GM21786 (cell line): Measurements from ENCODE around the gene ABCA9.

Experiments
- ATAC-seq: cut with Tn5 transposase; IDR thresholded peaks from one replicate; pipeline ENCODE4 v1.9.1; 2021; ENCODE audit not compliant: unreplicated experiment

ABCA9 gene

GRCh38 chr17:69066482-69066881, 5.8 kb upstream of the ABCA9 start:
- no peak for ATAC-seq

GRCh38 chr17:69065113-69065512, 4.4 kb upstream of the ABCA9 start:
- no peak for ATAC-seq

GRCh38 chr17:69064476-69064875, 3.7 kb upstream of the ABCA9 start:
- ATAC-seq: no peak

- ATAC-seq: no peak
Measured at GRCh38 chr17:69064001-69064400, 3.3 kb upstream of the ABCA9 start.

GRCh38 chr17:69062860-69063581, 2.3 kb upstream of the ABCA9 start:
- no peak for ATAC-seq

- ATAC-seq: no peak
Measured at GRCh38 chr17:69061721-69062556, 1.2 kb upstream of the ABCA9 start.

- ATAC-seq: no peak
Measured at GRCh38 chr17:69059458-69060175, 1.1 kb downstream of the ABCA9 start.

- no peak for ATAC-seq
Measured at GRCh38 chr17:69058165-69058564, 2.6 kb downstream of the ABCA9 start.

- no peak for ATAC-seq
Measured at GRCh38 chr17:69057280-69057679, 3.4 kb downstream of the ABCA9 start.

GRCh38 chr17:69056179-69056823, 4.4 kb downstream of the ABCA9 start:
- ATAC-seq: no peak

GRCh38 chr17:69055334-69055733, 5.4 kb downstream of the ABCA9 start:
- no peak for ATAC-seq

- ATAC-seq: no peak
Measured at GRCh38 chr17:69050999-69051775, 9.5 kb downstream of the ABCA9 start.

- ATAC-seq: no peak
Measured at GRCh38 chr17:69048634-69049033, 12.1 kb downstream of the ABCA9 start.

GRCh38 chr17:69047368-69048263, 13.1 kb downstream of the ABCA9 start:
- ATAC-seq: no peak

- no peak for ATAC-seq
Measured at GRCh38 chr17:69046121-69046807, 14.5 kb downstream of the ABCA9 start.

- ATAC-seq: no peak
Measured at GRCh38 chr17:69045646-69046045, 15.1 kb downstream of the ABCA9 start.

GRCh38 chr17:69044371-69044770, 16.4 kb downstream of the ABCA9 start:
- ATAC-seq: no peak

GRCh38 chr17:69043098-69043734, 17.5 kb downstream of the ABCA9 start:
- no peak for ATAC-seq
